Tibial nerve (tissue), 3 donors: ENCODE results near the gene DYDC1.

ENCODE experiments used
- CTCF ChIP-seq, 5 experiments: fragments of 200-600 bp in 3 of 5; fragments of 450-650 bp in 2 of 5; sonication (generic) in 3 of 5; IDR thresholded peaks; one replicate each; pipeline ENCODE4 v1.5.1; 2016 to 2019; ENCODE audit warnings: antibody characterized with exemption in 5 of 5, mild to moderate bottlenecking in 3 of 5, moderate library complexity in 2 of 5
- POLR2A ChIP-seq, 2 donors: fragments of 450-650 bp; IDR thresholded peaks; one replicate each; pipeline ENCODE4 v1.6.1; 2017; ENCODE audit warnings: antibody characterized with exemption in 2 of 2, mild to moderate bottlenecking in 2 of 2, moderate library complexity in 2 of 2

GRCh38 chr10:80356563-80356988, at the start of gene DYDC1, which contains the start of gene DYDC2:
- TF ChIP-seq CTCF (IDR thresholded peaks at IDR 0.05) (no peak), POLR2A (IDR thresholded peaks at IDR 0.05) (no peak)
